OCI-LY7 (cell line): ENCODE results near the gene PLD4. TPM values are rescaled to one million over a fixed set of nuclear protein-coding genes. Genes with fewer than 3 reads are reported as not detected.

Experiments
- BruUV-seq: library from RNA; stranded (reverse); fragments of 400-500 nt; replicated peaks from 2 replicates; lab custom pipeline; 2021; lab: Mats Ljungman, UMichigan
- CTCF ChIA-PET: fragments of 300-600 bp; sonication (Branson Sonifier 250); formaldehyde crosslinking; loops from one replicate; lab custom pipeline; 2022; ENCODE audit warnings: antibody characterized with exemption; ENCODE audit not compliant: unreplicated experiment; lab: Charles Lee
- POLR2A ChIA-PET: fragments of 300-600 bp; sonication (Branson Sonifier 250); formaldehyde crosslinking; loops from one replicate; lab custom pipeline; 2022; ENCODE audit warnings: antibody characterized with exemption; lab: Charles Lee
- DNase-seq: peaks from one replicate; pipeline ENCODE4 v3.0.0-alpha.2; 2015; ENCODE audit warnings: low spot score
- H2AFZ ChIP-seq: fragments of 200-600 bp; sonication (generic), shearing (Covaris generic); 2 replicates; pipeline ENCODE4 v1.6.1; 2014; ENCODE audit warnings: mild to moderate bottlenecking, antibody characterized with exemption, low read length, moderate library complexity
- H3K27ac ChIP-seq: fragments of 200-600 bp; sonication (generic); 2 replicates; pipeline ENCODE4 v1.5.1; 2014; ENCODE audit warnings: mixed run types, low read depth, mild to moderate bottlenecking, moderate library complexity, low read length, inconsistent platforms; ENCODE audit not compliant: poor library complexity, severe bottlenecking
- H3K36me3 ChIP-seq: fragments of 200-600 bp; sonication (generic); 2 replicates; pipeline ENCODE4 v1.6.1; 2014; ENCODE audit warnings: mild to moderate bottlenecking, antibody characterized with exemption, low read length, moderate library complexity, mixed read lengths; ENCODE audit not compliant: insufficient read depth
- H3K4me1 ChIP-seq: fragments of 200-600 bp; sonication (generic); 2 replicates; pipeline ENCODE4 v1.5.1; 2014; ENCODE audit warnings: mild to moderate bottlenecking, low read length; ENCODE audit not compliant: insufficient read depth, poor library complexity, severe bottlenecking
- H3K4me2 ChIP-seq: fragments of 200-600 bp; sonication (generic); 2 replicates; pipeline ENCODE4 v1.6.1; 2014; ENCODE audit warnings: mild to moderate bottlenecking, low read length
- H3K4me3 ChIP-seq: fragments of 200-600 bp; sonication (generic); 2 replicates; pipeline ENCODE4 v1.5.1; 2014; ENCODE audit warnings: mild to moderate bottlenecking, low read depth, low read length; ENCODE audit not compliant: poor library complexity, severe bottlenecking
- H3K79me2 ChIP-seq: fragments of 200-600 bp; sonication (generic); 2 replicates; pipeline ENCODE4 v1.6.1; 2016; ENCODE audit warnings: low read depth, mild to moderate bottlenecking, low read length, moderate library complexity, mixed read lengths; ENCODE audit not compliant: insufficient read depth
- H3K9me2 ChIP-seq: fragments of 200-600 bp; sonication (generic); 2 replicates; pipeline ENCODE4 v1.6.1; 2016; ENCODE audit warnings: mild to moderate bottlenecking, low read length, mixed read lengths; ENCODE audit not compliant: insufficient read depth
- H3K9me3 ChIP-seq: fragments of 200-600 bp; sonication (generic); 2 replicates; pipeline ENCODE4 v1.6.1; 2014; ENCODE audit warnings: mild to moderate bottlenecking, mixed run types, low read length, mixed read lengths
- H4K20me1 ChIP-seq: fragments of 200-600 bp; sonication (generic); 2 replicates; pipeline ENCODE4 v1.6.1; 2014; ENCODE audit warnings: mild to moderate bottlenecking, antibody characterized with exemption, low read length, moderate library complexity, mixed read lengths; ENCODE audit not compliant: insufficient read depth
- CTCF ChIP-seq: fragments of 200-600 bp; sonication (generic); conservative IDR thresholded peaks from 2 replicates; pipeline ENCODE4 v1.5.1; 2014; ENCODE audit warnings: mild to moderate bottlenecking, antibody characterized with exemption, low read length, moderate library complexity, mixed read lengths
- EZH2phosphoT487 ChIP-seq: fragments of 200-600 bp; sonication (generic); IDR thresholded peaks from 2 replicates; pipeline ENCODE4 v1.6.1; 2018; ENCODE audit warnings: low read depth, borderline replicate concordance, mild to moderate bottlenecking, mixed run types, antibody characterized with exemption, low read length, moderate library complexity, mixed read lengths
- intact Hi-C: fragments of 100-400 bp; cut with micrococcal nuclease; formaldehyde crosslinking; loops from one replicate; pipeline ENCODE4 v1.10.0; 2022; ENCODE audit not compliant: unreplicated experiment
- total RNA-seq, 2 experiments: library from RNA; depleted of rRNA in 1 of 2; stranded (reverse); fragments of >200 nt in 1 of 2; shearing (Covaris generic) in 1 of 2; gene quantifications; 2 replicates each; pipeline ENCODE4 v1.2.3, GENCODE V29; 2014 to 2022

The PLD4 gene
- total RNA-seq, 2 experiments from 2014 or later: 0.66 to 5.1 TPM

GRCh38 chr14:104978746-104979691 is 54.3 kb downstream of the PLD4 start:
- Histone ChIP-seq H3K27ac (no peak overlapping the region), H3K79me2 (no peaks in the 10 kb centered on the region), H3K4me1 (no peaks in the 10 kb centered on the region), H3K9me2 (no peaks in the 10 kb centered on the region), H3K4me2 (no peak overlapping the region), H3K4me3 (no peak overlapping the region), H4K20me1 (no peaks in the 10 kb centered on the region), H2AFZ (no peak overlapping the region), H3K36me3 (no peaks in the 10 kb centered on the region), H3K9me3 (no peaks in the 10 kb centered on the region)
- no peak for DNase-seq
- ChIA-PET CTCF (interaction anchor here (1.1 kb wide), 1 partner anchor 67 kb away, joined by 3 read pairs; no protein-coding TSS in a partner anchor), POLR2A (no interaction called here)
- TF ChIP-seq CTCF (no peak), EZH2phosphoT487 (no peak)
- intact Hi-C loops: no loop called here
- BruUV-seq: no TSS peak

- H3K9me3 ChIP-seq: no peaks in the 10 kb centered on the region
- CTCF ChIA-PET: interaction anchor here (1.1 kb wide), 1 partner anchor 66 kb away, joined by 3 read pairs; no protein-coding TSS in a partner anchor
These were observed 55.3 kb downstream of the PLD4 start for GRCh38 chr14:104979758-104980610.

More at GRCh38 chr14:104979758-104980610, 55.3 kb downstream of the PLD4 start:
- Histone ChIP-seq H2AFZ (no peak overlapping the region), H4K20me1 (no peaks in the 10 kb centered on the region), H3K36me3 (no peaks in the 10 kb centered on the region), H3K9me2 (no peaks in the 10 kb centered on the region), H3K27ac (no peak overlapping the region), H3K79me2 (no peaks in the 10 kb centered on the region), H3K4me3 (no peak overlapping the region), H3K4me2 (no peak overlapping the region), H3K4me1 (no peaks in the 10 kb centered on the region)
- no peak for DNase-seq
- no TSS peak for BruUV-seq
- POLR2A ChIA-PET: no interaction called here
- TF ChIP-seq EZH2phosphoT487 (no peak), CTCF (no peak)
- intact Hi-C loops: no loop called here
